ENCODE measurements around the gene CISD3. TPM values are rescaled to one million over a fixed set of nuclear protein-coding genes. Genes with fewer than 3 reads are reported as not detected.

CISD3 gene
- total and polyA plus RNA-seq, 10 of the 15 experiments (the other 5 are each of a cell fraction or from before 2014, with no cell fraction given): 2.6 to 38.1 (median 8.1) TPM

DNA sequence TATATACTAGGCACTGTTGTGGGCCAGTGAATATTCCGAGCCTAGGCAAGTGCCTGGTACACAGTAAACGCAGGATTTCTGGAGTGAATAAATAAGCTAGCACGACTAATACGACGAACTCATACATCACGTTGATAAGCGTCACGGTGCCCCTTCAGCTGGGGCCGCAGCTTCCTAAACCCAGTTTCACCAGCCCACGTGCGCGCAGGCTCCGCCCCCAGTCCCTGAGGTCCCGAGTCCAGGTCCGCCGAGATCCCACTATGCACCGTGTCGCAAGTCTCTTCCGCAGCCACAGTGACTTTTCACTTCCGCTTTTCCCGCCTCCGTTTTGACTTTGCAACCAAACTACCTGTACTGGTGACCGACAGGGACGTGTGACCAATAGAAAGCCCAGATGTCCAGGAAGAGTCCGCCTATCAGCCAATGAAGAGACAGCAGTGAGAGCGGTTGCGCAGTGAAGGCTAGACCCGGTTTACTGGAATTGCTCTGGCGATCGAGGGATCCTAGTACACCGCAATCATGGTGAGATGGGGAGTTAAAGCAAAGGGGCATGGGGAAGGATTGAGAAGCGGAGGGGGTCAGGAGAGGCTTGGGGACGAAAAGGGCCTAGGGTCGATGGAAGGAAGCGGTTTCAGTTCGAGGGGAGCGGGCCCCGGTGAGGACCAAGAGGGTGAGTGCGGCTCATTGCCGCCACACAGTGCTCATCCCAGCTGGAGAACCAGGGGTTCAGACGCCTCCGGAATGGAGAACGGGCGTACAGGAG, 22.3 kb downstream of the CISD3 start, which contains the start of gene PSMB3 (continued):
- 0 out of 2 replicates have a peak, but pooled peaks have one; percentile 35 for TF ChIP-seq RFX5 (IDR thresholded peaks at IDR 0.05; ENCODE audit: low read depth, low read length)
- TF ChIP-seq ZNF274 (IDR thresholded peaks at IDR 0.05; ENCODE audit: insufficient read depth, insufficient read length): no peak
- TF ChIP-seq ZSCAN29 (IDR thresholded peaks at IDR 0.05): no peak
- TF ChIP-seq USF2 (IDR thresholded peaks at IDR 0.05; ENCODE audit: borderline replicate concordance, low read depth, low read length): peak; percentile 84
- TF ChIP-seq CREB1 (IDR thresholded peaks at IDR 0.05; ENCODE audit: low read depth): peak; percentile 87
- TF ChIP-seq NRF1 (conservative IDR thresholded peaks at IDR 0.05; ENCODE audit: low read depth, low read length): 0 out of 2 replicates have a peak, but pooled peaks have one; percentile 15
- no peak for TF ChIP-seq RELA (IDR thresholded peaks at IDR 0.05; ENCODE audit: borderline replicate concordance, partially characterized antibody)
- 0 out of 2 replicates have a peak, but pooled peaks have one; percentile 40 for TF ChIP-seq NBN (IDR thresholded peaks at IDR 0.05)
- TF ChIP-seq ZBTB4 (CRISPR knock-in tag; IDR thresholded peaks at IDR 0.05): no peak
- no peak for TF ChIP-seq CEBPB (IDR thresholded peaks at IDR 0.05; ENCODE audit: borderline replicate concordance in 1 of 2, low read depth in 2 of 2, low read length in 2 of 2)
- TF ChIP-seq PAX5 (IDR thresholded peaks at IDR 0.05; ENCODE audit: borderline replicate concordance, low read depth, low read length): peak; percentile 83
- no peak for TF ChIP-seq MLLT1 (IDR thresholded peaks at IDR 0.05)
- TF ChIP-seq TBL1XR1 (IDR thresholded peaks at IDR 0.05; ENCODE audit: low read depth, low read length): 0 out of 2 replicates have a peak, but pooled peaks have one; percentile 60
- peak; percentile 99 for TF ChIP-seq ZNF622 (IDR thresholded peaks at IDR 0.05)
- TF ChIP-seq BRCA1 (IDR thresholded peaks at IDR 0.05; ENCODE audit: low read depth, low read length): no peak
- TF ChIP-seq JUND (IDR thresholded peaks at IDR 0.05; ENCODE audit: low read depth, low read length): no peak
- TF ChIP-seq, protein P1, sequence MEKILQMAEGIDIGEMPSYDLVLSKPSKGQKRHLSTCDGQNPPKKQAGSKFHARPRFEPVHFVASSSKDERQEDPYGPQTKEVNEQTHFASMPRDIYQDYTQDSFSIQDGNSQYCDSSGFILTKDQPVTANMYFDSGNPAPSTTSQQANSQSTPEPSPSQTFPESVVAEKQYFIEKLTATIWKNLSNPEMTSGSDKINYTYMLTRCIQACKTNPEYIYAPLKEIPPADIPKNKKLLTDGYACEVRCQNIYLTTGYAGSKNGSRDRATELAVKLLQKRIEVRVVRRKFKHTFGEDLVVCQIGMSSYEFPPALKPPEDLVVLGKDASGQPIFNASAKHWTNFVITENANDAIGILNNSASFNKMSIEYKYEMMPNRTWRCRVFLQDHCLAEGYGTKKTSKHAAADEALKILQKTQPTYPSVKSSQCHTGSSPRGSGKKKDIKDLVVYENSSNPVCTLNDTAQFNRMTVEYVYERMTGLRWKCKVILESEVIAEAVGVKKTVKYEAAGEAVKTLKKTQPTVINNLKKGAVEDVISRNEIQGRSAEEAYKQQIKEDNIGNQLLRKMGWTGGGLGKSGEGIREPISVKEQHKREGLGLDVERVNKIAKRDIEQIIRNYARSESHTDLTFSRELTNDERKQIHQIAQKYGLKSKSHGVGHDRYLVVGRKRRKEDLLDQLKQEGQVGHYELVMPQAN (conservative IDR thresholded peaks at IDR 0.05): peak; percentile 61
- peak; percentile 31; the same call in 1 of the 2 replicates for TF ChIP-seq ZBED1 (IDR thresholded peaks at IDR 0.05; ENCODE audit: borderline replicate concordance)
- no peak for TF ChIP-seq CHD4 (IDR thresholded peaks at IDR 0.05)
- peak; percentile 90 for TF ChIP-seq SIN3A (IDR thresholded peaks at IDR 0.05; ENCODE audit: low read depth, low read length)
- TF ChIP-seq SREBF1 (IDR thresholded peaks at IDR 0.05; ENCODE audit: low read length): no peak; the same call in 1 of the 2 replicates

All from GM12878 (cell line).